Lower lobe of right lung (tissue), 2 donors: ENCODE data around the gene NCEH1. TPM values are rescaled to one million over a fixed set of nuclear protein-coding genes. Genes with fewer than 3 reads are reported as not detected.

Source experiments
- ATAC-seq, 2 donors: fragments of 200-7000 bp; cut with Tn5 transposase; one replicate each; pipeline ENCODE4 v1.9.1; 2020 to 2022; ENCODE audit warnings: mild to moderate bottlenecking in 2 of 2, moderate library complexity in 2 of 2
- DNase-seq: peaks from one replicate; pipeline ENCODE4 v3.0.0-alpha.2; 2020
- H3K27ac ChIP-seq: fragments of 200-600 bp; one replicate; pipeline ENCODE4 v1.8.0; 2022
- H3K27me3 ChIP-seq: fragments of 200-600 bp; one replicate; pipeline ENCODE4 v1.8.0; 2022; ENCODE audit warnings: low read depth
- H3K36me3 ChIP-seq: fragments of 200-600 bp; one replicate; pipeline ENCODE4 v1.8.0; 2022; ENCODE audit warnings: mild to moderate bottlenecking
- H3K4me1 ChIP-seq: fragments of 200-600 bp; one replicate; pipeline ENCODE4 v1.8.0; 2022
- H3K4me3 ChIP-seq: fragments of 200-600 bp; one replicate; pipeline ENCODE4 v1.8.0; 2022; ENCODE audit warnings: mild to moderate bottlenecking
- H3K9me3 ChIP-seq: fragments of 200-600 bp; one replicate; pipeline ENCODE4 v1.8.0; 2022
- intact Hi-C: fragments of 100-400 bp; cut with DNase I; formaldehyde crosslinking; loops from one replicate; pipeline ENCODE4 v1.11.0; 2022
- total RNA-seq: library from RNA; stranded (reverse); fragmentation: NEBNext Ultra II Directional; extraction: Animal tissue kit (Norgen Biotek cat#: 25700); gene quantifications from one replicate; pipeline ENCODE4 v1.2.1, GENCODE V29; 2021
- TF ChIP-seq, protein P1 (sequence below): fragments of 200-600 bp; IDR thresholded peaks from one replicate; pipeline ENCODE4 v1.8.0; 2022; ENCODE audit warnings: antibody characterized with exemption, mild to moderate bottlenecking
- donor health status: DM: no; HTN: yes; CAD: no; lungs with severe emphysema.

NCEH1 gene
- total RNA-seq, 1 donor from 2014 or later: 97.7 TPM

DNA sequence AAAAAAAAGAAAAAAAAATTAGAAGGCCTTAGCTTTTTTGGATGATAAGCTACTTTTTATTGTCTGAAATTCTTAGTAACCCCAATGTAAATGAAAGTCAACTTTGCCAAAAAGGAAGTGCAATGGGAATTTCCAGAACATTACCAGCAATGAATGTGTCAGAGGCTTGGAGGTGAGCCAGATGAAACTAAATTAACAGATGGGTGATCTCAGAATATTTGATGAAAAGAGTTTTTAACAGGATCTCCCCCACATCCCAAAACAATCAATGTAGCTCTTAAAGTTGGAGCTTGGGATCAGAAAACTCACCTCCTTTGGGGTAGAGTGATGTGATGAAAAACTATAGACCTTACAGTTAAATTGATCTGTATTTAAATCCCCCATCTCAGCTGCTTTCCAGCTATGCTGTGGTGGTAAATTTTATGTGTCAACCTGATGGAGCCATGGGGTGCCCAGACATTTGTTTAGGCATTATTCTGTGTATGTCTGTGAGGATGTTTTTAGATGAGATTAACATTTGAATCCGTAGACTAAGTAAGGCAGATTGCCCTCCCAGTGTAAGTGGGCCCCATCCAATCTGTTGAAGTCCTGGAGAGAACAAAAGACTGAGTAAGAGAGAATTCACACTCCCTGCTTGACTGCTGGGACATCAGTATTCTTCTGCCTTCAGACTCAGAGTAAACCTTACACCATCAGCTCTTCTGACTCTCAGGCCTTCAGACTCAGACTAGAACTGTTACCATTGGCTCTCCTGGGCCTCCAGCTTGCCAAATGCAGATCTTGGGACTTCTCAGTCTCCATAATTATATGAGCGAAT is 103.4 kb downstream of the NCEH1 start:
- ATAC-seq (peak in 1 of 2 donors; percentile 9), DNase-seq (no peak)
- no peaks in the 10 kb centered on the region for H3K36me3 ChIP-seq
- H3K27ac ChIP-seq: peak overlapping the region; percentile 28
- H3K9me3 ChIP-seq: no peaks in the 10 kb centered on the region
- TF ChIP-seq, protein P1, sequence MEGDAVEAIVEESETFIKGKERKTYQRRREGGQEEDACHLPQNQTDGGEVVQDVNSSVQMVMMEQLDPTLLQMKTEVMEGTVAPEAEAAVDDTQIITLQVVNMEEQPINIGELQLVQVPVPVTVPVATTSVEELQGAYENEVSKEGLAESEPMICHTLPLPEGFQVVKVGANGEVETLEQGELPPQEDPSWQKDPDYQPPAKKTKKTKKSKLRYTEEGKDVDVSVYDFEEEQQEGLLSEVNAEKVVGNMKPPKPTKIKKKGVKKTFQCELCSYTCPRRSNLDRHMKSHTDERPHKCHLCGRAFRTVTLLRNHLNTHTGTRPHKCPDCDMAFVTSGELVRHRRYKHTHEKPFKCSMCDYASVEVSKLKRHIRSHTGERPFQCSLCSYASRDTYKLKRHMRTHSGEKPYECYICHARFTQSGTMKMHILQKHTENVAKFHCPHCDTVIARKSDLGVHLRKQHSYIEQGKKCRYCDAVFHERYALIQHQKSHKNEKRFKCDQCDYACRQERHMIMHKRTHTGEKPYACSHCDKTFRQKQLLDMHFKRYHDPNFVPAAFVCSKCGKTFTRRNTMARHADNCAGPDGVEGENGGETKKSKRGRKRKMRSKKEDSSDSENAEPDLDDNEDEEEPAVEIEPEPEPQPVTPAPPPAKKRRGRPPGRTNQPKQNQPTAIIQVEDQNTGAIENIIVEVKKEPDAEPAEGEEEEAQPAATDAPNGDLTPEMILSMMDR: no peak
- H3K4me1 ChIP-seq: peaks cover 11% of the 10 kb centered on the region
- no peaks in the 10 kb centered on the region for H3K27me3 ChIP-seq
- no peak overlapping the region for H3K4me3 ChIP-seq
- intact Hi-C loops: no loop called here

DNA sequence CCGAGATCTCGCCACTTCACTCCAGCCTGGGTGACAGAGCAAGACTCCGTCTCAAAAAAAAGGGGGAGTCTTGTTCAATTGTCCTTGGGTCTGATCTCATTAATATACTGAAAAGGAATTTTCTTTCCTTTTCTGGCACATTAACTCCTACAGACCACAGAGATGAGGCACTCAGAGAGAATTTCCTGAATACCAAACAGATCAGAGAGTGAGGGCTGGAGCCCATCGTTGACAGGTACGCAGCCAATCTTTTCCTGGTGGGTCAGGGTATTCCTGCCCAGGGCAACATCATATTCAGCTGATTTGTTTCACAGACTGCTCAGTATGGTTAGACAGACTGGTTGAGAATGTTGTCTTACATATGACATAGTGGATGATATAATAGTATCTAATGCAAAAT is 104.8 kb downstream of the NCEH1 start:
- TF ChIP-seq, protein P1: no peak
- no peak overlapping the region for H3K27ac ChIP-seq
- H3K4me1 ChIP-seq: peaks cover 11% of the 10 kb centered on the region
- ATAC-seq: no peak
- no peak overlapping the region for H3K4me3 ChIP-seq
- intact Hi-C loops: no loop called here
- no peaks in the 10 kb centered on the region for H3K27me3 ChIP-seq
- H3K9me3 ChIP-seq: no peaks in the 10 kb centered on the region
- DNase-seq: no peak
- no peaks in the 10 kb centered on the region for H3K36me3 ChIP-seq

DNA sequence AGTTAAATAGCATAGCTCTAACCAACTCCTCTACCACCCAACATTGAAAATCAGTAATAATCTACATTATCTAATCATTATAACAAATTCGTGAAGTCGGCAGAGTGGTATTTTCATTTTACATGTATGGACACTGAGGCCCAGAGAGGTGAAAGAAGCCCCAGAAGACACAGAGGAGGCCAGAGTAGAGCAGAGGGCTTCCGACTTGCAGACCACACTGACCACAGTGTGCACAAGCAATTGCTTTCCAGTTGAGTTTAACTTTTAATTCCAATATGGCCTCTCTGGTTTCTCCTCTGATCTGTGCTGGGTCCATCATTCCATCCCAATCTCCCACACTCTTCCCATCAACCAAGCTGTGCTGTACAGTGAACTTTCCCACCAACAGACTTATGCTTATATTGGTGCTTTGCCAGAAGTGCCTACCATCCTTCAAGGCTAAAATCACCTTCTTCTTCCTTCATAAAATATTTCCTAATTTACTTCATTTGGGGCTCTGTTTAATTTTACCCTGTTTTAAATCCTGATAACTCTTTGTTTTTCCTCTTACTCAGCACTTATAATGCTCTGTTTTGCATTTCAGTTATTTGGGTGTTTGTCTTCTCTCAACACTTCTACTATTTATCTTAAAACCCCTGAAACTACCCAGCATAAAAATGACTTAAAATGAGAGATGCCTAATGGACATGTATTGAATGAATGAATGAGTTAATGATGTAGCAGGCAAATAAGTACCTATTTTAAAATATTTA is 105.8 kb downstream of the NCEH1 start:
- ATAC-seq (no peak), DNase-seq (no peak)
- intact Hi-C loops: no loop called here
- Histone ChIP-seq H3K36me3 (no peaks in the 10 kb centered on the region), H3K27me3 (no peaks in the 10 kb centered on the region), H3K4me1 (peaks cover 11% of the 10 kb centered on the region), H3K27ac (no peak overlapping the region), H3K9me3 (no peaks in the 10 kb centered on the region), H3K4me3 (no peak overlapping the region)
- TF ChIP-seq, protein P1: no peak

DNA sequence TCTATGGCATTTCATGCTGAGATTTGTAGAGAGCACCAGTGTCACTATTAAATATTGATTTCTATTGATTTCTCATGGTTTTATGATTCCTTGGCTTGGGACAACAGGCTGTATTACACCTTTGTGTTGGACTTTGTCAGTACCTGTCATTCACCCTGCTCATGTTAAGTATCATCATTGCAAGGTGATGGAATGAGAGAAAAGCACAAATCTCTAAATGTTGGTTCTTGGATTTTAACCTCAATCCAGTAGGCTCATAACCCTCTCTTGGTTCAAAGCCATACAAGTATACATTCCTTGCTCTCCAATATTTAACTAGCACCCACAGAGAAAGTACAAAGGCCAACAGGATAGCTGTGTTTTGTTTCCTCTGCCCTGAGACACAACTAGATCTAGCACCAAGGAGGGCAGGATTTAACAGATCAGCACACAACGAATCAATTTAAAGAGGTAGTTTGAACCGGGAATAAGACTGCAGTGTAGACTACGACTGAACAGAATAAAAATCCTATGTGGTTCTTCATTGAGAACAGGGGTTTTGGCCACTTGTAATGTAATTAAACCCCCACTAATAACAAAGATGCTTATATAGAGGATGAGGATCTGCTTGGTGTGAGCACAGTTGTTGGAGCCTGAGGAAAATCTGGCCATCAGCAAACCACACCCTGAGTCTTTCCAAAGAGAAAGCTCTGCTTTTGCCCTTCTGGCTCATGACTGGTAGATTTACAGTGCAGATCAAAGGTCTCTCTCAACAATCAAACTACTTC is 109.6 kb downstream of the NCEH1 start:
- no peak overlapping the region for H3K27ac ChIP-seq

DNA sequence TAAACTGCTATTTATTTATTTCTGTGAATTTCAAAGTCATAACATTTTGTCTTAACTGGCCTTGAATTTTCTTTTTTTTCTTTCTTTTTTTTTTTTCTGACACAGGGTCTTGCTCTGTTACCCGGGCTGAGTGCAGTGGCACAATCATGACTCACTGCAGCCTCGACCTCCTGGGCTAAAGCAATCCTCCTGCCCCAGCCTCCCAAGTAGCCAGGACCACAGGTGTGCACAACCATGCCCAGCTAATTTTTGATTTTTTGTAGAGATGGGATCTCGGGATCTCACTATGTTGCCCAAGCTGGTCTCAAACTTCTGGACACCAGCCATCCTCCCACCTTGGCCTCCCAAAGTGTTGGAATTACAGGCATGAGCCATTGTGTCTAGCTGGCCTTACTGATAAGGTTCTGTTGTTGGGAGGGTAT is 110.2 kb downstream of the NCEH1 start:
- H3K27ac ChIP-seq: no peak overlapping the region
- no peaks in the 10 kb centered on the region for H3K9me3 ChIP-seq
- no peak for ATAC-seq
- intact Hi-C loops: no loop called here
- peaks cover 2% of the 10 kb centered on the region for H3K4me1 ChIP-seq
- TF ChIP-seq, protein P1: no peak
- no peak overlapping the region for H3K4me3 ChIP-seq
- H3K36me3 ChIP-seq: no peaks in the 10 kb centered on the region
- no peaks in the 10 kb centered on the region for H3K27me3 ChIP-seq
- no peak for DNase-seq

More for the DNA sequence above, 109.6 kb downstream of the NCEH1 start:
- Histone ChIP-seq H3K36me3 (no peaks in the 10 kb centered on the region), H3K4me1 (no peaks in the 10 kb centered on the region), H3K4me3 (no peak overlapping the region), H3K9me3 (no peaks in the 10 kb centered on the region), H3K27me3 (no peaks in the 10 kb centered on the region)
- no peak for DNase-seq
- TF ChIP-seq, protein P1: no peak
- intact Hi-C loops: no loop called here
- no peak for ATAC-seq
